ENCODE data around the gene CLPSL2.
A peak's percentile ranks its signal among the peaks of the same experiment; 100 is the strongest.

The CLPSL2 gene

DNA sequence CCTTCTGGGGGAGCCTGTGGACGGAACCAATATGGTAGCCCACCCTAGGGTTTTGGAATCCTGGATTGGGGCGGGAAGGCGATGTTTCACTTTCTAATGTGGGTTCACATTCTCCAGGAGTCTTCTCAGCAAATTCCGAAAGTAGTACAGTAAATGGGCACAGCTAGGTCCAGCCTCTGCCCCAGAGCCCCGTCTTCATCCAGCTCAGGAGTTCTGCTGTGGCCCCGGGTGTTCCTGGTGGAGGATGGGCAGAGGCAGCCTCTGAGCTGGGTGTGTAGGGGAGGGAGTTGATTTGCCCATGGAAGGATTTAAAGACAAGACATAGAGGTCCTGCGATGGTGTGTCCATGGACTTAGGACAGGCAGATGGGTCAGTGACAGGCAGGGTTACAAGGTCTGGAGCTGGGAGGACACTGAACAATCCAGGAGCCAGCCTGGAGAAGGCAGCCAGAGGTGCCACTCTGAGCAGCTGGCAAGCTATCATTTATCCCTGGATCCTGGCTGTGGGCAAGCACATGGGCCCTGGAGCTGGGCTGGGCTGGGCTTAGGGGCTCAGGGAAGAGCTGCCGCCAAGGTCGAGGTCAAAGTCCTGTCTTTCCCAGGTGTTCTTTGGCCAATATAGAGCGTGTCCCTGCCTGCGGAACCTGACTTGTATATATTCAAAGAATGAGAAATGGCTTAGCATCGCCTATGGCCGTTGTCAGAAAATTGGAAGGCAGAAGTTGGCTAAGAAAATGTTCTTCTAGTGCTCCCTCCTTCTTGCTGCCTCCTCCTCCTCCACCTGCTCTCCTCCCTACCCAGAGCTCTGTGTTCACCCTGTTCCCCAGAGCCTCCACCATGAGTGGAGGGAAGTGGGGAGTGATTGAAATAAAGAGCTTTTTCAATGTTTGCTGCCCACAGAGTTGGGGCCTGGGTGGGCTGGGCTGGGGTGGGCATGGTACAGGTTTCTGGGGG, 11.1 kb downstream of the CLPSL2 start:
- no peak for DNase-seq (ENCODE audit: low spot score)

GRCh38 chr6:35788423-35788982, 12.1 kb downstream of the CLPSL2 start:
- DNase-seq (ENCODE audit: low spot score) = no peak

DNA sequence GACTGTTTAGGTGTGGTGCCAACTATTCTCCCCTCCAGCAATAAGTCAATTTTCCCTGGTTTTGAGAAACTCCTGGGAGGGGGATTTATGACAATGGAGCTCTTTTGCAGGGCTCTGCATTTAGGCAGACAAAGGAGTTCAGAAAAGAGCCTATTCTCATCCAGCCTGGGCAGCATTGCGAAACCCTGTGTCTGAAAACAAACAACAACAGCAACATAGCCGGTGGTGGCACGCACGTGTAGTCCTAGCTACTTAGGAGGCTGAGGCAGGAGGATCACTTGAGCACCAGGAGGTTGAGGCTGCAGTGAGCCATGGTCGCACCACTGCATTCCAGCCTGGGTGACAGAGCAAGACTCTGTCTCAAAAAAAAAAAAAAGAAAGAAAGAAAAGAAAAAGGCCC, 14.3 kb downstream of the CLPSL2 start:
- DNase-seq (ENCODE audit: low spot score) = no peak

DNA sequence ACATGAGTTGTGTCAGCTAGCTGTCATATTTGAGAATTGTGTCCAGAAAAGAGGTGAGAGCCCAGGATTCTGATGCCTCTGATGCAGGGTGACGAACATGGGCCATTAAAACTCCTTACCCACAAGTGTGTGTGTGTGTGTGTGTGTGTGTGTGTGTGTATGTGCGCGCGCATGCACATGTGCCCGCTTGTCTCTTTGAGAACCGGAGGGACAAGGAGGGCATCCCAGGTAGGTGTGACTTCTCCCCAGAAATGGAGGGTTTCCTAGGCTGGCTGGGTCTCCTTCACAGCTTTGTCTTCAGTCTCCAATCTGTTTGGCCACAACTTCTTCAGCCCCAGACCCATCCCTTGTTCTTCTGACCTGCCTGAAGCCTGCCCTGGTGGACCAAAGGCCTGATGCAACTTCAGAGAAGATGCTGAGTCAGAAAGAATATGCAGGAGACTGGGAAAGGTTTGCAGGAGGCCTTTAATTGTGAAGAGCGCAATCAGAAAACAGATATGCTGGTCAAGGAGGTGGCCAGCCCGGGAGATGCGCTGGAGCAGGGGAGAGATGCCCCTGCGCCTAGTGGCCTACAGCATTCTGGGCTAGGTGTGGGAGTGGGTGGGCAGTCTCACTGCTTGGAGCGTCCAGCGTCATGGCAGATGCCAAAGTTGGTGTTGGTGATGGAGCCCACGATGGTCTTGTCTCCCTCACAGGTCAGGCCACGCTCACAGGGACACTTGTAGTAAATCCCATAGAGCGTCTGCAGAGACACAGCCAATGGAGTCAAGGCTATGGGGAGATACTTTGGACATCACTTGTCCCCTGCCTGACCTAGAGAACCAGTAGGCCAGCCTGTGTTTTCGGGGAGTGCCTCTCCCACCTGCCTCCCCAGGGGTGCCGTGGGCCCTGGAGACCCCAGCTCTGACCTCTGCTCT, 18.4 kb downstream of the CLPSL2 start:
- no peak for DNase-seq (ENCODE audit: low spot score)

- no peak for DNase-seq (ENCODE audit: low spot score)
Observed at GRCh38 chr6:35795453-35796071, 19.2 kb downstream of the CLPSL2 start.

DNA sequence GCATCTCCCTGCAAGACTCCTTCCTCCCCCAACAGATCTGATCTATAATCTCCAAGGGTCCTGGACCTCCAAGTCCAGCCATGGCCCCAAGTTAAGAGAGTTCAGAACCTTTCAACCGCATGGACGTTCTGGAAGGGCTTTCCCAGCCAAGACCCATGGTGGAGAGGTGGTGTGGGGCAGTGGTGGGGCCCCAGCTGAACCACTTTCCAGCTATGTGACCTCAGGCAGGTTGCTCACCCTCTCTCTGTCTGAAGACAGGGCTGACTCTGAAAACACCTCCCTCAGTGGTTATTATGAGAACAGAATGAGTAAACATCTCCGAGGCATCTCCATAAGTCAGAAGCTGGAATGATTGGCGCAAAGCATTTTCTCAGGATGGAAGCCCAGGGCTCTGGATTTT, 19.8 kb downstream of the CLPSL2 start:
- DNase-seq (ENCODE audit: low spot score) = no peak

- DNase-seq (ENCODE audit: low spot score) = no peak
Observed at GRCh38 chr6:35797837-35798526, 21.6 kb downstream of the CLPSL2 start.

DNA sequence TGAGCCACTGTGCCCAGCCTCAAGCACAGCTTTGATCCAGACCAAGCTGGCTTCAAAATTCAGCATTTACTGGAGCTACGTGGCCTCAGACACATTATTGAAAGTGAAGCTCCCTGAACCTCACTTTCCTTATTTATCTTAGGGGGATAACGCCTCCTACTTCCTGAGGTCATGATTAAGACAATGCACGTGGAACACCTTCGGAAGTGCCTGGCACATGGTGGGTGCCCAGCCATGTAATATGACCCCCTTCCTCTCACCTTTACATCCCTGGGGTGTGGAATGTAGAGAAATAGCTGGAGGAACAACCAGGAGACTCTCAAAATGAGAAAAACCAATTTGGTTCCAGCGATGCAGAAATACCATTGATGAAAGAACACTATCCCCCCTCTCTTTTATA, 22.3 kb downstream of the CLPSL2 start:
- DNase-seq (ENCODE audit: low spot score) = no peak

GRCh38 chr6:35801148-35801547, 24.8 kb downstream of the CLPSL2 start:
- no peak for DNase-seq (ENCODE audit: low spot score)

DNA sequence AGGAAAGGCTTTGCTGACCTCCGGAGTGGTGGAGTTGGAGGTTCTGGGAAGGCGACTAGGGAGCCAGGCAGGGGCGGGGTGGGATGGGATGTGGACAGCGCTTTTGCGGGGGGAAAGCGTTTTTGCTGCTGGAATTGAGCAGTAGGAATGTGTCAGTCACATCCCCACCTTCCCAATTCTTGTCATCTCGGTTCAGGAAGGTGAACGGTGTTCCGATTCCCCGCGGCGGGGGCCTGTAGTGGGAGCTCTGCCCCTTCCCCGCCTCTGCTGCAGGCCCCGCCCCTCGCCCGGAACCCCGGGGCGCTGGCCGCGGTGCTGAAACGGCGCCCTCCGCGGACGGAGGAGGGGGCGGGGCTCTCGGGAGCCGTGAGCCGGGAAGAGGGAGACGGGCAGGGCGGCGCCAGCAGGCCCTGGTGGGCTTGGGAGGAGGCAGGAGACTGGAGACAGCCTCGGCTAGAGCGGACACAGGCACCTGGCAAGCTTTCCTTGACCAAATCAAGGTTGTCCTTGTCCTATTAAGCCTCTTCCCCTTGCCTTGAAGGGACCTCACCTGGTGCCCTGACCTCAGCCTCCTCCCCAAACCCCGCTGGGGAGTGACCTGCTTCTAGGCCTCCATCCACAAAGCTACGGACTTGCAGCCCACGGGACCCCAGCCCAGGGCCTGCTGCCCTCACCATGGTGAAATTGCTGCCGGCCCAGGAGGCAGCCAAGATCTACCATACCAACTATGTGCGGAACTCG, 28.8 kb downstream of the CLPSL2 start, which contains the start of gene LHFPL5:
LHFPL5 (plus strand) TSS at position 357 of the 741 bp plus-strand sequence; CDS start at position 676, 319 bp downstream.
- no peak for DNase-seq (ENCODE audit: low spot score)

GRCh38 chr6:35808688-35809087, 32.3 kb downstream of the CLPSL2 start:
- no peak for DNase-seq (ENCODE audit: low spot score)

GRCh38 chr6:35809809-35810208, 33.4 kb downstream of the CLPSL2 start:
- no peak for DNase-seq (ENCODE audit: low spot score)

GRCh38 chr6:35810971-35811698, 34.7 kb downstream of the CLPSL2 start:
- DNase-seq (ENCODE audit: low spot score) = no peak

GRCh38 chr6:35811699-35811995, 35.2 kb downstream of the CLPSL2 start:
- peak; percentile 73 for DNase-seq (ENCODE audit: low spot score)

GRCh38 chr6:35817515-35817914, 41.1 kb downstream of the CLPSL2 start:
- no peak for DNase-seq (ENCODE audit: low spot score)

- DNase-seq (ENCODE audit: low spot score) = no peak
Observed at GRCh38 chr6:35823601-35824000, 47.2 kb downstream of the CLPSL2 start.

DNA sequence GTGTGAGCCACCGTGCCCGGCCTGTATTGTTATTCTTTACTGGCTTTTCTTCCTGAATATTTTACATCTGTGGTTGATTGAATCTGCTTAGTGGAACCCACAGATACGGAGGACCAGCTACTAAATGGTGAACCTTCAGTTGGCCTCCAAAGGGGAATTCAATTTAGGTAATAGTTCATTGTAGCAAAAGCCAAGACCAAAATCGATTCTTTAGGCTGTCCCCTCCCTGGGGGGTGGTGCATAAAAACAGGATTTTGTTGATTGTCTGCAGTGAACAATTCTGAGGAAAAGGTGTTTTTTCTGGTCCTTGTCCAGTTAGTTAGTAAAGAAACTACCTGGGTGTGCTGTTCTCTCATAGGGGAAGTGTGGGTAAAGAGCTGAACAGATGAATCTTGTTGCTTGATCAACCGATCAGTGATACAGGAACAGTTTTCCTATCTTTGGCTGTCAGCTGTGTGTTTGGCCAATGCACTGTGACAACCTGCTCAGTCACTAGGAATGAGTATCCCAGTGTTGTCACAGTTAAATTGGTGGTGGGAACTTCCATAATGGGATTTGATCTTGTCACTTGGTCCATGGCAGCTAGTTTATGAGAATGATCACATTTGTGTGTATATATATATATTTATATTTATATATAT, 48.3 kb downstream of the CLPSL2 start:
- no peak for DNase-seq (ENCODE audit: low spot score)
